Skin epidermis (tissue), 12 donors: ENCODE results near the gene CREBBP.
"Not testable (repeated sequence)": the region's sequence is repeated elsewhere in the genome, so short reads cannot be mapped to it uniquely, and the experiment has no call there.

ENCODE experiments used
- H3K27ac ChIP-seq, 21 experiments: fragments of 200-600 bp; sonication (generic) in 11 of 21; one replicate each; pipeline ENCODE4 v1.5.0; 2020; ENCODE audit warnings: mild to moderate bottlenecking in 3 of 21, inconsistent platforms in 2 of 21, moderate library complexity in 2 of 21
- H3K4me3 ChIP-seq, 7 experiments: fragments of 200-600 bp; sonication (generic) in 2 of 7; one replicate each; pipeline ENCODE4 v1.5.0; 2020; ENCODE audit warnings: inconsistent platforms in 2 of 7, mild to moderate bottlenecking in 2 of 7, moderate library complexity in 1 of 7

Gene CREBBP

DNA sequence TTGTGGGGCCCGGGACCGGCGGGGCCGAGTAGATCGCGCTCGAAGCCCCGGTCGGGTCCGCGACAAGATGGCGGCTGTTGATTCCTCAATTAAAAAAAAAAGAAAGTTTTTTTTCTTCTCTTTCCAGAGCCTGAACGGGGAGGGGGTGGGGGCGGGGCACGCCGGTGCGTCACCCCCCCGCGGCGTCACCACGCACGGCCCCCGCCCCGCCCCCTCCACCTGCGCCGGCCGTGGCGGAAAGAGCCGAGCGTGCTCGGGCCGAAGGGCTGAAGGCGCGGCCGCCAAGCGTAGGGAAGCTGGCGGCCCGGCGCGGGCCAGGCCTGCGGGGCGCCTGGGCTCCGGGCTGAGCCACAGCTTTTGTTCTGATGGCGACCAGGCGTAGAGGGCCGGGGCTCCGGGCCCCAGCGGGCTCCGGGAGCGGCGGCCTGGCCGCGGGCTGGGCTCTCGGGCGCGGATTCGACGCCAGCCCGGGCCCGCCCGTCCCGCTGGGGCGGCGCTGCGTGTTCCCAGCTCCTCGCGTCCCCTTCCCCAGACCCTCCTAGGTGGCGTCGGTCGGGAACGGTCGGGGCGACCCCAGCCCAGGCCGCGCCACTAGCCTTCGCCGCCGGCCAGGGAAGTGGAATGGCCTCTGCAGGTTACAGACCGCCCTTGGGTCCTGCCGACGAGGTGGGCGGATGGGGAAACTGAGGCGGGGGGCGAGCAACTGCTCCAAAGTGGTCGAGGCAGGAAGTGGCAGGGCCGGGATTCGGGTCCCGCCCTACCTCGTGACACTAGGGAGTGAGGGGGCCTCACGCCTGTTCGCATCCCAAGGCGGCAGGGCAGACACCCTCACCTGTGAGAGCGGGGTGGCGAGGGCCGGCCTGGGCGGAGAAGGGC, at the start of gene CREBBP:
TSS of gene CREBBP (minus strand) at position 91 of the 876 bp plus-strand sequence. CDS start 797 bp downstream, outside the sequence.
- Histone ChIP-seq H3K4me3 (peak within 1 kb of the TSS; percentile 76 to 95 (median 91)), H3K27ac (peak within 1 kb of the TSS; percentile 74 to 98 (median 92))

DNA sequence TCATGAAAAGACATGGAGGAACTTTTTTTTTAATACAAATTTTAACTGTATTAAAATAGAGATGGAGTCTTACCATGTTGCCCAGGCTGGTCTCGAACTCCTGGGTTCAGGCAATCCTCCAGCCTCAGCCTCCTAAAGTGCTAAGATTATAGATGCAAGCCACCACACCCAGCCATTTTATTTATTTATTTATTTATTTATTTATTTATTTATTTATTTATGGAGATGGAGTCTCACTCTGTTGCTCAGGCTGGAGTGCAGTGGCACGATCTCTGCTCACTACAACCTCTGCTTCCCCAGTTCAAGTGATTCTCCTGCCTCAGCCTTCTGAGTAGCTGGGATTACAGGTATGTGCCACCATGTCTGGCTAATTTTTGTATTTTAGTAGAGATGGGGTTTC, 46.6 kb upstream of the CREBBP start:
- not testable (repeated sequence) for H3K4me3 ChIP-seq, H3K27ac ChIP-seq

DNA sequence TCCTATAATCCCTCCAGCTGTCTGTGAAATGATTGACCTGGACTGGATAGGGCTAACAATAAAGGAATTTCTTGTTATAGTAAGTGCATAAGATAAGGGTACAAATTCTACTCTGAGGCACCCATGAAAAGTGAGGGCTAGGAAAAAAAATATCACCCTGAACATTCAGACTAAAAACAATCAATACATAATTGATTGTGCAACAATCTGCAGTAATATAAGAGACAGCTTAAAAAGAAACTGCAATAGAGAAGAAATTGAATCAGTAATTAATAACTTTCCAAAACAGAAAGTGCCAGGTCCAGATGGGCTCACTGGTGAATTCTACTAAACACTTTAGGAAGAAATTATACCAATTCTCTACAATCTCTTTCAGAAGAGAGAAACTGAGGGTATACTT, 44.2 kb upstream of the CREBBP start:
- no peak overlapping the region for H3K27ac ChIP-seq
- H3K4me3 ChIP-seq: no peak overlapping the region

DNA sequence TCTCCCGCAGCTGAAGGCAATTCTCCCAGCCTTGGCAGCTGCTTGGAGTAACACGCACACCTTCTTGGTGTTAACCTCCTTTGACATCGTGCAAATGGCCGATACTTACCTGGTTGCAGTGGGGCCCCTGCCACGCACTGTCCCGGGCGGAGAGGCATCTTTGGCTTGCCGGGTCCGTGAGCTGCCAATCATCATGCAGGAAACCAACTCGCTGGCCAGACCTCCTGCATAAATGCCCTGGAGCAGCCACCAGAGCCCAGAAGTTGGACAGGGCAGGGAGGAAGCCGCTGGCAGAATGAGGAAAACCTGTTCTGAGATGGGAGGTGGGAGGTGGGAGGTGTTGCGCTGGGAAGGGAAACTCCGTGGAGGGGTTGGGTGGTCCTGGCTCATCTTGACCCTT, 41.7 kb upstream of the CREBBP start:
- H3K27ac ChIP-seq: no peak overlapping the region
- no peak overlapping the region for H3K4me3 ChIP-seq

DNA sequence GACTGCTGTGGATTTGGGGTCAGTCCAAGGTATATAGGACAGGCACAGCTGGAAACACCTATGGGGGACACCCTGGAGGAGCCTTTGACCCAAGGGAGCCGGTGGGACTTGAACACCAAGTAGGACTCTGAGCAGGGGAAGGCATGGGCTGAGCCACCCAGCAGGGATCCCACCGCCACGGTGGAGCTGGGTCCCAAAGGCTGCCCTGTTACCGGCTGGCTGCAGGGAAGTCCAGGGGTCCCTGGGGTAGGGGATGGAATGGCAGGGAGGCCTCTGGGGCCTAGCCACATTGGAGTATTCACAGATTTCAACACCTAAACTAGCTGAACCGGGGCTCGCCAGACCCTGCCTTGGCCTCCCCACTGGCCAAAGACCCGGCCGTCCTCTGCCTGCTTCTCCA, 39.7 kb upstream of the CREBBP start:
- Histone ChIP-seq H3K27ac (no peak overlapping the region), H3K4me3 (no peak overlapping the region)

DNA sequence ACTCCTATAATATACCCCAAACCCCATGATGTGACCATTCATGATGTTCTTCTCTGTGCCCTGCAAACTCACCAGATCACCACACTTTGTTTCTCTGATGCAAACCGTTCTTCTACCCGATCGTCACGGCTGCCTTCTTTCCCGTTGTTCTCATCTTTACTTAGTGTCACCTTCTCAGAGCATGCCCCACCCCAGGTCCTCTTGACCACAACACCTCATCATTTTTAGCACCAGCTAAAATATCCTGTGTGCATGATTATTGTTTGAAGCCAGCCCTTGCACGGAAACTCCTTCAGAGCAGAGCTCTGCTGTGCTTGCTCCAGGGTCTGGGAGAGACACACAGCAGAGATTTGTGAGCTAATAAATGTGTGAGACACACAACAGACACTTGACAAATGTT, 38.9 kb upstream of the CREBBP start:
- no peak overlapping the region for H3K27ac ChIP-seq
- H3K4me3 ChIP-seq: no peak overlapping the region

DNA sequence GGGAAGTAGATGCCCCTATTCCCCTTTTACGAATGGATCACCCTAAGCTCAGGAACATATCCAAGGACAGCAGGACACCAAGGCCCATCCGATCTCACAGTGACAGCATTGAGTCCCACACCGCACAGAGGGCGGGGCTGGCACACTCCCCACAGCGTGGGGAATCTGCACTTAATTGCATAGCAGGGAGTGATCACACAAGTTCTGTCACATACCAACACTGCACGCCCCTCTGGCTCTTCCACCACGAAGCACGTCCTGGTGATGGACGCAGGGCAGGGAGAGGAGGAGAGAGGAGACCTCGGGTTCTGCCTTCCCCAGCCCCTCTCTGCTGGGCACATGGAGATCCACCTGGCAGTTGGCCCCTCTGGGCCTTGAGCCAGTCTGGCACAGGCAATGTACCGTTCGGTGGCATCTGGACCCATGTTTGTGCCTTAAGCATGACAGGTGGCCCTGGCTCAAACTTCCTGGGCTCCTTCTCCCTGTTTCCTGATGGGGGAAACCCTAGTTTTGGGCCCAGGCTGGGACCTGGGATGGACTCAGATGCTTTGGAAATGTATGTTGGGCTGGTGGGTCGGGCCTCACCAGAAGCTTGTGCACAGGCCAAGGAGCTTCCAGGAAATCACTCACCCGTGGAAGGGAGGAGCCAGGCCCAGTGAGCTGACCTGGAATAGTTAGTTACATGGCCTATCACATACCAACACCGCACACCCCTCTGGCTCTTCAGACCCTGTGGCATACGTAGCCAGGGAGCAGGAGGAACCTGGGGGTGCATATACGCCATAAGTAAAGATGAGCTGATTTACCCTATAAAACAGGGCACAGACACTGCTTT, 35.1 kb upstream of the CREBBP start:
- no peak overlapping the region for H3K27ac ChIP-seq
- H3K4me3 ChIP-seq: no peak overlapping the region

DNA sequence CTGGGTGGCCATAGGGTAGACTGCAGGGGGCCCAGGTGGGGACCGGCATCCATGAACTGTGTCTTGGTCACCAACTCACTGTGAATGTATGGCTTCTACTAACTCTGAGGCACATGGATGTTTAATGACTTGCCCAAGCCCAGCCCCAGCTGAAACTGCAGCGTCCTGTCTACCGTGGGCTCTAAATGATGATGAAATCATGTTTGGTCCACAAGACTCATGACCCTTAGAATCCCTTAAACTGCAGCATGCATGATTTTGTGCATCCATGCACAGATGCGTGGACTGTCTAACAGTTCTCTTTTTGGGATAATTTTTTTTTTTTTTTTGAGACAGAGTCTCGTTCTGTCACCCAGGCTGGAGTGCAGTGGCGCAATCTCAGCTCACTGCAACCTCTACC, 32.4 kb upstream of the CREBBP start:
- no peak overlapping the region for H3K27ac ChIP-seq

DNA sequence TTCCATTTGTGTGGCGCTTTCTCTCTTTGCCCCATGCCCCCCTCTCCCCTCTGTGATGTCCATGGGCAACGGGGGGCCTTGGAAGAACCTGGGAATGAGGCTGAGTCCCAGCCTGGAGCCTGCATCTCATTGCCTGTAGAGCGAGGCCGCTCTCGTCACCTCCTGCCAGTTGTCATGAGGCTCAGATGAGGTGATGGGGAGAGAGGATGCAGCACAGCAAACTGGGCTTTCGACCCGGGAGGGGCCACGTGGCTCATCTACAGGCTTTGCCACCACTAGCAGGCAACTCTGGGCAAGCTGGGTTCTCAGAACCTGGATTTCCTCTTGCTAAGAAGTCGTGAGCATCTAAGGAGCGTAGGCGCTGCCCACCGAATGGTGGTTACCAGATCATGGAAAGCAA, 31.9 kb upstream of the CREBBP start:
- H3K4me3 ChIP-seq: no peak overlapping the region
- H3K27ac ChIP-seq: no peak overlapping the region

More for the DNA sequence above, 32.4 kb upstream of the CREBBP start:
- H3K4me3 ChIP-seq: no peak overlapping the region

DNA sequence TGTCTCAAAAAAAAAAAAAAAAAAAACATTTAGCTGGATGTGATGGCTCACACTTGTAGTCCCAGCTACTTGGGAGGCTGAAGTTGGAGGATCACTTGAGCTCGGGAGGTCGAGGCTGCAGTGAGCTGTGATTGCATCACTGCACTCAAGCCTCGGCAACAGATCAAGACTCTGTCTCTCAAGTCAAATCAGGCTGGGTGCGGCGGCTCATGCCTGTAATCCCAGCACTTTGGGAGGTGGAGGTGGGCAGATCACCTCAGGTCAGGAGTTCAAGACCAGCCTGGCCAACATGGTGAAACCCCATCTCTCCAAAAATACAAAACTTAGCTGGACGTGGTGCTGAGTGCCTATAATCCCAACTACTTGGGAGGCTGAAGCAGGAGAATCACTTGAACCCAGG, 31.2 kb upstream of the CREBBP start:
- not testable (repeated sequence) for H3K4me3 ChIP-seq, H3K27ac ChIP-seq

DNA sequence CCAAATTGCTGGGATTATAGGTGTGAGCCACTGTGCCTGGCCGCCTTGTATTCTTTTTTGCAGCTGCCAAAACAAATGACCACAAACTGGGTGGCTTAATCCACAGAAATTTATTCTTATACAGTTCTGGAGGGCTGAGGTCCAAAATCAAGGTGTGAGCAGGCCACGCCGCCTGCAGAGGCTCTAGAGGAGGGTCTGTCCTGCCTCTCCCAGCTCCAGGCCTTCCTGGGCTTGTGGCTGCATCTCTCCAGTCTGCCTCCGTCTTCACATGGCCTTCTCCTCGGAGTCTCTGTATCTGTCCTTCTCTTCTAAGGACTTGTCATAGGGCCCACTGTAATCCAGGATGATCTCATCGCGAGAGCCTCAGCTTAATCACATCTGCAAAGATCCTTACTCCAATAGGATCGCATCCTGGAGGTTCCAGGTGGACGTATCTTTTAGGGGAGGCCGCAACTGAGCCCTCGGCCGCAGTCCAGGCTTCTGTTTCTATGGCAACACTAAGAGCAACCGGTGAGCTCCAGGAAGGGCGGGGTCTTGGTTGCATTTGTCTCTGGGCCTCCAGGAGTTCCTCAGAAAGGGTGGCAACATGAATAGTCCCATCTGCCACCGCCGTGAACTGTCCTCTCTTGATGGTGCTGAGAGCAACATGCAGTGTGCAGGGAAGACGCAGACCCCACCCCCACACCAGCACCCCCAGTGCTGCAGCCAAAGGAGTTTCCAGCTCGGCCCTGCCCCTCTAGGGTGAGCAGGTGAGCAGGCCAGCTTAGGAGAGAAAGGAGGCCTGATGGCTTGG, 29.5 kb upstream of the CREBBP start:
- no peak overlapping the region for H3K4me3 ChIP-seq
- no peak overlapping the region for H3K27ac ChIP-seq

DNA sequence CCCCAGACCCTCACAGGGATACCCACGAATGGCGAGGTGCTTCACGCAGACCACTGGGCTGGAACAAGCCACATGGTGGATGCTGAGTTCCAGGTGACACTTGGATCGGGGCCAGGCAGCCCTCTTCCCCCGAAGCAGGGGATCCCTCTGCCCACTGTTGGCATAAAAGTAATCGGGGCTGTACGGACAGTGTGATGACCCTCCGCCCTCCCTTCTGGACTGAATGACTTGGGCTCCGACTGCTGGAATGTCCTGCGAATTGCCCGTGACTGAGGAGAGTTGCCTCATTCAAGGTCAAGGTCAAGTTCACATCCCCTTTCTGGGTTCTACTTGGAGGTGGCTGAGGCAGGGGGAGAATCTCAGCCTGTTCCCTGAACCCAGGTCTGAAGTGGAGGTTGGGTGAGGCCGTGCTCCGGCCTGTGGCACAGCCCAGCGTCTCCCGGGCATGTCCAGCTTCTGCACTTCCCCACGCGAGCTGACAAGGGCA, 28.5 kb upstream of the CREBBP start:
- H3K27ac ChIP-seq: no peak overlapping the region
- H3K4me3 ChIP-seq: no peak overlapping the region

DNA sequence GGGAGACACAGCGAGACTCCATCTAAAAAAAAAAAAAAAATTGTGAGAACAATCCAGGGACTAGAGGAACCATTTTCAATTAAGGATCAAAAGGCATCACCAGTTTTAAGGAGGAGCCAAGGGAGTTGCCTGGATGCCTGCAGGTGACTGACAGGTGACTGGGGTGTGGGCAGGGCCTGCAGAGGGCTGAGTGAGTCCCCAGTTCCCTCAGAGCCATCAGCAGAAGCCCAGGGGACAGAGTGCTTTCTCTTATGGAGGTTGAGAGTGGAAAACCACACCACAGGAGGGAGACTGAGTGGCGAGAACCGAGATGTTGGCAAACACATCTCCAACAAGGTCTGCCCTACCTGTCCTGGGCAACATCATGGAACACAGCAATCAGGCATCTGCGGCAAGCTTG, 27.1 kb upstream of the CREBBP start:
- Histone ChIP-seq H3K4me3 (no peak overlapping the region), H3K27ac (no peak overlapping the region)

DNA sequence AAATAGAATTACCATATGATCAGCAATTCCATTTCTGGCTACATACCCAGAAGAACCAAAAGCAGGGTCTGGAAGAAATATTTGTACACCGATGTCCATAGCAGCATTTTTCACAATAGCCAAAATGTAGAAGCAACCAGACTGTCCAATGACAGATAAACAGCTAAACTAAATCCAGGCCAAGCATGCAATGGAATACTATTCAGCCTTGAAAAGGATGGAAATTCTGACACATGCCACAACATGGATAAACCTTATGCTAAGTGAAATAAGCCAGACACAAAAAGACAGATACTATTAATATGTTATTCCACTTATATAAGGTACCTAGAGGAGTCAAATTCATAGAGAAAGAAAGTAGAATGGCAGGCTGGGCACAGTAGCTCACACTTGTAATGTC, 25.9 kb upstream of the CREBBP start:
- H3K4me3 ChIP-seq: no peak overlapping the region
- H3K27ac ChIP-seq: no peak overlapping the region

DNA sequence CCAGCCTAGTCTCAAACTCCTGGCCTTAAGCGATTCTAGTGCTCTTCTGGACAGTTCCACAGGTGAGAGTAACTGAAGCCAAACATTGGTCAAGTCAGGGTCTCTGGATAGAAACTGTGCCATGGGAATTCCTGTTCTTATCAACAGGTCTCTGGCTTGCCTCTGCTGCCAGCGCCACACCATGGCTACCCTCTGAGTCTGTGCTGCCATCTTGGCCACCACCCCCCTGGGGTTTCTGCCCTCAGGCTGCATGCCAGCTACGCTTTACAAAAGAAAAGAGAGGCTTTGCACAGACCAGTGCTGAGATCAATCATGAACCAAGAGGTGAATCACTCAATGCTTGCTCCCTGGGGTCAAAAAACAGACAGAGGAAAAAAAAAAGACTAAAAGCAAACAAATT, 24.4 kb upstream of the CREBBP start:
- Histone ChIP-seq H3K27ac (no peak overlapping the region), H3K4me3 (no peak overlapping the region)

DNA sequence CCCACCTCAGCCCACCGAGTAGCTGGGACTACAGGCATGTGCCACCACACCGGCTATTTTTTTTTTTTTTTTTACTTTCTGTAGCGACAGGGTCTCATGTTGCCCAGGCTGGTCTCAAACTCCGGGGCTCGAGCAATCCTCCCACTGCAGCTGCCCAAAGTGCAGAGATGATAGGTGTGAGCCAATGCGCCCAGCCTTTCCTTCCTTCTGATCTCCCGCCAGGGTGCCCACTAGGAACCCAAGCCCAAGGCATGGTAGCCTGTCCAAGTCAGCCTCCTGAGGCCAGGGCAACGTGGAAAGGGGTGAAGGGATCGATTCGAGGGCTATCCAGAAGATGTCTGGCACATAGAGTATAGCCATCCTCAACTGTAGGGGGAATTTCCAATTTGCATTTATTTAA, 9.6 kb upstream of the CREBBP start:
- H3K27ac ChIP-seq: no peak overlapping the region

DNA sequence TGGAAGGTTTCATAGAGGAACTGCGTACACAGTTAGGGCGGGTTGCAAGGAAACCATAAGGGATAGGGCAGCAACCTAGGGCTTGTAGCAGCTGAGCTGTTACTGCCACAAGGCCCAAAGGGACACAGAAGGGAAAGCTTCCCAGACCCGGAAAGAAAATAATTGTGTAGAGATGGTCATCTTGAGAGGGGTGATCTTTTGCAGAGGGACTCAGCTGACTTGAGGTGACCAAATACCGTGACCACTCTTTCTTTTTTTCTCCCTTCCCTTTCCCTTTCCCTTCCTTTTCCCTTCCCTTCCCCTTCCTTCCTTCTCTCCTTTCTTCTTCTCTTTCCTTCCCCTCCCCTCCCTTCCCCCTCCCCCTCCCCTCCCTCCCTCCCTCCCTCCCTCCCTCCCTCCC, 8.5 kb upstream of the CREBBP start:
- H3K27ac ChIP-seq: no peak overlapping the region
- no peak overlapping the region for H3K4me3 ChIP-seq

More for the DNA sequence above, 9.6 kb upstream of the CREBBP start:
- H3K4me3 ChIP-seq: no peak overlapping the region

DNA sequence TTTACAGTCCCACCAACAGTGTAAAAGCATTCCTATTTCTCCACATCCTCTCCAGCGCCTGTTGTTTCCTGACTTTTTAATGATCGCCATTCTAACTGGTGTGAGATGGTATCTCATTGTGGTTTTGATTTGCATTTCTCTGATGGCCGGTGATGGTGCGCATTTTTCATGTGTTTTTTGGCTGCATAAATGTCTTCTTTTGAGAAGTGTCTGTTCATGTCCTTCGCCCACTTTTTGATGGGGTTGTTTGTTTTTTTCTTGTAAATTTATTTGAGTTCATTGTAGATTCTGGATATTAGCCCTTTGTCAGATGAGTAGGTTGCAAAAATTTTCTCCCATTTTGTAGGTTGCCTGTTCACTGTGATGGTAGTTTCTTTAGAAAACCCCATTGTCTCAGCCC, 5.5 kb upstream of the CREBBP start:
- not testable (repeated sequence) for H3K4me3 ChIP-seq, H3K27ac ChIP-seq

DNA sequence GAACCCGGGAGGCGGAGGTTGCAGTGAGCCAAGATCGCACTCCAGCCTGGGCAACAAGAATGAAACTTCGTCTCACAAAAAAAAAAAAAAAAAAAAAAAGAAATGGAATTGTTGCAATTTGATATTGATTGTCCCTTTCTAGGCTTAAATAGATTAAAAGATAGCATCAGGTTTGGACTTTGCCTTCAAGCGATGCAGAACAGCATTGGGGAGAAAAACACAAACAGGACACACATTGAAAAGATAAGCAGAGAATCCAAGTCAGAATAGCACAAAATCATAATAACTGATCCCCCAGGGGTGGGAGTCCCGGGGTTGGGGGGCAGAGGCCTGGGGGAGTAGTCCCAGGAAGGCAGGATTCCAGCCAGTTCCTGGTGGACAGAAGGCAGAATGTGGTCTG, 3.9 kb upstream of the CREBBP start:
- no peak overlapping the region for H3K27ac ChIP-seq
- no peak overlapping the region for H3K4me3 ChIP-seq

DNA sequence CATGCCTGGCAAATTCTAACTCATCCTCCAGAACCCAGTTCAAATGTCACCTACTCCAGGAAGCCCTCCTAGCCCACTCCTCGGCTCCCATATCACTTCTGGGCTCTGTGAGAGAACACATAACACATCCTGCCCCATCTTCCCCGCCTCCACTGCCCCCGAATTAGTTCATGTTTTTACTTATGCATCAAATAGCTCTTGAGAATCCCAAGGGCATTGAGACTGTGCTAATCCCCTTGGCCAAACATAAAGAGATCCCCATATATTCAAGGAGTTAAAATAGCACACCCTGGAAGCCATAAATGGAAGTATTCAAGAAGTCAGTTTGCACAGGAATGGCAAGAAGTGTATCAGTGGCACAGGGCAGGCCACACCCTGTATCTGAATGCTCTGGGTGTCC, 2.0 kb upstream of the CREBBP start:
- Histone ChIP-seq H3K4me3 (no peak overlapping the region), H3K27ac (no peak overlapping the region)
